Stimulated activated CD8-positive, alpha-beta memory T cell treated with anti-CD3 and anti-CD28 coated beads, Interleukin-2, amount 100 ng/mL, for 48 hours (primary cell): ENCODE measurements around the gene TRIM17.

Source experiments
- DNase-seq, 2 donors: peaks; one replicate each; pipeline ENCODE4 v3.0.0-alpha.2; 2020; ENCODE audit warnings: low read depth in 2 of 2

TRIM17 gene

DNA sequence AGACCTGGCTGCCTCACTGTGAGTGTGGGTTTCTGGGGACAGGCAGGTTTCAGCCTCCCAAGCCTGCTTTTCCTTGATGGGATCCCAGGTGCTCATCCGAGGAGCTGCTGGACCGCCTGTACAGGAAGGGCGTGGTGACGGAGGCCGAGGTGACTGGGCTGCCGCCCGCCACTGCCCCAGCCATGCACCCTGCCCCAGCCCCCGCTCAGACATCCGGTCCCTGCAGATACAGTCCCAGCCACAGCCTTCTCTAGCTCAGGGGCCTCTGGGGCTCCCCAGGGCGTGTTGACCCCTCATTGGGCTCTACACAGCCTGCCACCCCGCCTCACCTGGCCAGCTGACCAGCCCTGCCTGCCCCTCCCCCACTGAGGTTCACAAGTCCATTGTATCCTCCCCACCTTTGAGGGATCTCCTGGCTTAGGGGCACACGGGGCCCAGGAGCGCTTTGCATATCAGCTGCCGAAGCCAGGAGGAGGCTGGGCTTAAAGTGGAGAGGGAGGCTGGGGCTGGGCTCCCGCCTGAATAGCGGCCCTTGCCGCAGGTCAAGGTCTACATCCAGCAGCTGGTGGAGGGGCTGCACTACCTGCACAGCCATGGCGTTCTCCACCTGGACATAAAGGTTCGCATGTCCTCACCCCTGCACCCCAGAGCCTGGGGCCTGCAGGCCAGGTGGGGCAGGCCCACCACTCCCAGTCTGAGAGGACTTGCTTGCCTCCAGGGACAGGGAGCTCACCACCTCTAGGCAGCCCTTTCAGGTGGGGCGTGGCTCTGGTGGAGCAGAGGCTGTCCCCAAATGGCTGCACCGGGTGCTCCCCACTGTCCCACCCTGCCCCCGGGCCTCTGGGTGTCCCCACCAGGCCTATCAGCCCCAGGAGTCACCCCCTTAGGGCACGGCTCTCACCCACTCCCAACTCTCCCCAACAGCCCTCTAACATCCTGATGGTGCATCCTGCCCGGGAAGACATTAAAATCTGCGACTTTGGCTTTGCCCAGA lies 48.6 kb downstream of the TRIM17 start:
- no peak for DNase-seq

GRCh38 chr1:228366866-228367741 lies 49.6 kb downstream of the TRIM17 start:
- no peak for DNase-seq

DNA sequence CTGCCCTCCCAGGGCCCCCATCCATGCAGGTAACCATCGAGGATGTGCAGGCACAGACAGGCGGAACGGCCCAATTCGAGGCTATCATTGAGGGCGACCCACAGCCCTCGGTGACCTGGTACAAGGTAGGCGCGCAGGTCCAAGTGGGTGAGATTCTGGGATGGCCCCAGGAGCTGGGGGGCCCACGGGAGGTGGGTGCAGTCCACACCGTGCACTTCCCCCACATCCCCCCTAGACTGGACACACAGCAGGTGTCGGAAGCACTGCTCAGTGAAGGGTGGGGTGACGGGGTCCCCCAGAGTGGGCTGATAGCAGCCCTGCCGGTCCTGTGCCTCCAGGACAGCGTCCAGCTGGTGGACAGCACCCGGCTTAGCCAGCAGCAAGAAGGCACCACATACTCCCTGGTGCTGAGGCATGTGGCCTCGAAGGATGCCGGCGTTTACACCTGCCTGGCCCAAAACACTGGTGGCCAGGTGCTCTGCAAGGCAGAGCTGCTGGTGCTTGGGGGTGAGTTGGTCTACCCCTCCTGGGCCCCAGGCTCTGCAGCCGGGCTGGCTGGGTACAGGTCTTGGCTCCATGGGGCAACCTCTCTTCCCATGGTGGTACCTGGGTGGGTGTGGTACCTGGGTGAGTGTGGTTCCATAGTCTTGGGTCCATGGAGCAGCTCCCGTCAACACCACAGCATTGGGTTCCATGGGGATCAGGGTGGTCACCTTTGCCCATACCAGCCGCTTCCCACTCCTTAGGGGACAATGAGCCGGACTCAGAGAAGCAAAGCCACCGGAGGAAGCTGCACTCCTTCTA lies 50.4 kb downstream of the TRIM17 start:
- DNase-seq: no peak

GRCh38 chr1:228365271-228366061 lies 51.2 kb downstream of the TRIM17 start:
- DNase-seq: no peak

GRCh38 chr1:228364706-228365213 lies 51.9 kb downstream of the TRIM17 start:
- DNase-seq: no peak

DNA sequence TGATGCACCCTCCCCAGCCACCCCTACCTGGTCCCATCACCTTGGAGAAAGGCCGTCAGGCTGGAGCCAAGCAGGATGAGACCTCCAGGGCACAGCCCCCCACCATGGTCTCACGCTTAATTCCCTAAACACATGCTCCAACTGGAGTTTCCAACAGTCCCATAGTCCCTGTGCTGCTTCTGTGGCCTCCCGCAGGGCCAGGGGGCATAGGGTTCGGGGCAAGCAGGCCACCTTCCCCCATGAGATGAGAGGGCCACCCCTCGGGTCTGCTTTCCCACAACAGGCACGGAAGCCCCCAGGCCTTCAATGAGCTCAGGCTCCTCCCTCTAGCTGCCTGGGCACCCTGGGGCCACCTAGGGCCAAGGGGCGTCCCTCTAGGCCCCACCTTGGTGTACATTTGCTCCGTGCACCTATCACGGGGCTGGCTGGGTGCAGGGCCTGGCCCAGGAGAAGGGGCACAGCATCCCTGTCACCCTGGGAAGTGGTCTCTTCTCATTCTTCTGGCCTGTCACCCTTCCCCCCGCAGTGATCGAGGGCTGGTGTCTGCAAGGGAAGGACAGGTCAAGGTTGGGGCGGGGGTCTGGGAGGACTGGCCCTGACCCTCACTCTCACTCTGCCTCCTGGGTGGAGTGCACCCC lies 52.5 kb downstream of the TRIM17 start:
- no peak for DNase-seq

GRCh38 chr1:228363686-228364067 lies 53.0 kb downstream of the TRIM17 start:
- DNase-seq: no peak

DNA sequence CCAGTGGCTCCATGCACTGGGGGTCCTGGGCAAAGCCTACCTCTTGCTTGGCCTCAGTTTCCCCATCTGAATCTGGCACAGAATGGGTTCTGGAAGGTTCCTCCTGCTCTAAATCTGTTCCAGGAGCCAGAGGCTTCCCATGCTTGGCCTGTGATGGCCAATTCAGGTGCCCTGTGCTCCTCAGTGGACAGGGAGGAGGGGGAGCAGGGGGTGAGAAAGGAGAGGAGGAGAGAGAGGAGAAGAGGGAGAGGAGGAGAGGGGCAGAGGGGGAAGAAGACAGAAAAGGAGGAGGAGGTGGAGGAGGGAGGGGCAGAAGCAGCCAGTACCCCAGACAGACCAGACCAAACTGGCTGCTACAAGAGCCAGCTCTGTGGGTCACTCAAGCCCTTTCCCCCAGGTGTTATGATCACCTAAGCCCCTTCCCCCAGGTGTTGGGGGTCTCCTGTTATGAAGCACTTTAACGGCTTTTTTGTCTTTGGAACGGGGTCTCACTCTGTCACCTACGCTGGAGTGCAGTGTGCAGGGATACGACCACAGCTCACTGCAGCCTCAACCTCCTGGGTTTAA lies 53.7 kb downstream of the TRIM17 start:
- no peak for DNase-seq

- DNase-seq: no peak
Observed at GRCh38 chr1:228362141-228362883, 54.3 kb downstream of the TRIM17 start.

- no peak for DNase-seq
Observed at GRCh38 chr1:228361314-228362140, 55.1 kb downstream of the TRIM17 start.

GRCh38 chr1:228360533-228361313 lies 55.9 kb downstream of the TRIM17 start:
- no peak for DNase-seq

- DNase-seq: no peak
Observed at GRCh38 chr1:228359613-228360532, 56.8 kb downstream of the TRIM17 start.

DNA sequence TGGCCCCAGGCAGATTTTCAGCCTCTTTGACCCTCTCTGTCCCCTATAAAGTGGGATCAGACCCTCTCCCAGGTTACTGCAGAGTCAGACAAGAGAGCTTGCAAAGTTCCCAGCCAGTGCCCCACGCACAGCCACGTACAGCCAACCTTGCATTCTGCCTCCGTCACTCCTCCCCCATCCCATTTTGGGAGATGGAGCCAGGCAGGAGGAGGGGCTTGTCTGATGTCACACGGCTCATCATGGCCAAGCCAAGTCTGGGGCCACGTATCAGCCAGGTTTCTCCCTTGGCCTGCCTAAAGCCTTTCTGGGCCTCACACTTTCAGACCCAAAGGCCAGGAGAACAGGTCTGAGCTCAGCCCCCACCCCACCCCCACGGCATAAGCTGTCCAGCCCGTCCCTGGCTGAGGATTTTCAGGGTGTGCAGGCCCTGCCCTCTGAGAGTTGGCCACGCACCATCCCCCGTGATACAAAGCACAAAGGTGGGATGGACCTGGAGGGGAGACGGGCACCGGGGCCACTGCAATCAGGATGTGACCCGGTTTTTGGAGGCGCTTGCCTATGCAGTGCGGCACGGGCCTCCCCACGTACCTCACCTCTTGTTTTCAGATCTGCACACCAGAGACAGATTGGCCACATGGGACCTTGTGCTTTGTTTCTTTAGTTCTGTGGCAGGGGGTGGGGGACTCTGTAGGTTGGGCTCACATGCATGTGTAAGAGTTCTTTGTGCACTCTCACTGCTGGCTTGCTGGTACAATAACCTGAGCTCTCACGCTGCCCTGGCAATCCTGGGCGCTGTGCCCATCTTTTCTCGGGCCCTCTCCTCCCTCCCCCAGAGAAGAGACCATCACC lies 57.7 kb downstream of the TRIM17 start:
- DNase-seq: no peak

DNA sequence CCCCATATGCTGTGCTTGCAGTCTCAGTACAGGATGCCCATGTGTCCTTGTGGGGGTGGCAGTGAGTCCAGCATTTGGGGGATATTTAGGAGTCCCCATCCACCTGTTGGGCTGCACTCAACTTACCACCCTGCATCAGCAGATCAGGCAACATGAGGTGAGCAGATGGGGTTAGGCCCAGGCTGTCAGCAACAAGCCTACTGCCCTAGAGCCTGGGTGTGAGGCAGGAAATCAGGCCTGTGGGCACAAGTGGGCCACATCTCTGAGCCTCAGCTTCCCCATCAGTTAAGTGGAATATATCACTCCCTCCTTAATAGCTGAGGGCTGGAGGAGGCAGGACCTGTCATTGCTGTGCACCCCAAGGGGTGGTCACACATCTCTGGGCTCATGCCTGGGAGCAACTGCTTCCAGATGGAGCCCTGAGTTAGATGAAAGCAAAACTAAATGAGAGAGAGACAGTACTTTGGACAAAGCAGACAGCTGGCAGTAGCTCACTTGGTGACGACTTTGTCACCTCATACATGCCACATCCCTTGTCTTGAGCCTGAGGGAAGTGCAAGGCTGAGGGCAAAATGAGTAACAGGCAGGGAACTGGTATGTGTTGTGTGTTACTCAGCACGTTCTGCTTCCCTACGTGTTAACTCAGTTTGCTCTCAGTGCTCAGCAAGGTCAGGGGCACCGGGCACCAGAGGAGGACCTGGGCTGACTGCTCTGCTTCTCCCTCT lies 58.5 kb downstream of the TRIM17 start:
- DNase-seq: no peak
